GM12873 (cell line): ENCODE measurements around the gene ABHD17A.

Experiments used
- CTCF ChIP-seq: IDR thresholded peaks from 2 replicates; pipeline ENCODE4 v1.5.1; 2012; ENCODE audit warnings: low read depth, mild to moderate bottlenecking, moderate library complexity, low read length, control low read depth; ENCODE audit not compliant: insufficient read depth; ENCODE audit errors: missing control alignments

The ABHD17A gene

GRCh38 chr19:1854542-1855039 is 30.7 kb downstream of the ABHD17A start:
- TF ChIP-seq CTCF, result no peak

GRCh38 chr19:1854039-1854541 is 31.2 kb downstream of the ABHD17A start:
- TF ChIP-seq CTCF, result no peak

GRCh38 chr19:1853295-1854038 is 31.8 kb downstream of the ABHD17A start:
- peak; percentile 97 for TF ChIP-seq CTCF

GRCh38 chr19:1852581-1853128 is 32.6 kb downstream of the ABHD17A start:
- no peak for TF ChIP-seq CTCF

GRCh38 chr19:1851654-1852580 is 33.4 kb downstream of the ABHD17A start:
- no peak for TF ChIP-seq CTCF

- TF ChIP-seq CTCF, result peak; percentile 49
Observed at GRCh38 chr19:1850809-1851653, 34.3 kb downstream of the ABHD17A start.
